Activated CD4-positive, alpha-beta T cell treated with anti-CD3 and anti-CD28 coated beads for 4 hours (primary cell): ENCODE measurements around the gene CD59.
"Not testable (repeated sequence)": the region's sequence is repeated elsewhere in the genome, so short reads cannot be mapped to it uniquely, and the experiment has no call there.

ENCODE experiments used
- DNase-seq, 2 donors: peaks; one replicate each; pipeline ENCODE4 v3.0.0-alpha.2; 2020

CD59 gene

GRCh38 chr11:33692013-33692504 is 44.2 kb downstream of the CD59 start:
- no peak for DNase-seq

GRCh38 chr11:33691066-33691864 is 45.0 kb downstream of the CD59 start:
- no peak for DNase-seq

GRCh38 chr11:33690290-33691065 is 45.7 kb downstream of the CD59 start:
- DNase-seq, result no peak

GRCh38 chr11:33689501-33689900 is 46.7 kb downstream of the CD59 start:
- no peak for DNase-seq

- no peak for DNase-seq
Measured at GRCh38 chr11:33689085-33689484, 47.1 kb downstream of the CD59 start.

- DNase-seq, result no peak
Measured at GRCh38 chr11:33687733-33688479, 48.3 kb downstream of the CD59 start.

GRCh38 chr11:33685082-33685481 is 51.1 kb downstream of the CD59 start:
- DNase-seq, result no peak

- DNase-seq, result no peak
Measured at GRCh38 chr11:33684003-33684706, 52.1 kb downstream of the CD59 start.

- DNase-seq, result no peak
Measured at GRCh38 chr11:33682446-33682845, 53.8 kb downstream of the CD59 start.

GRCh38 chr11:33682019-33682418 is 54.2 kb downstream of the CD59 start:
- no peak for DNase-seq

GRCh38 chr11:33678616-33679015 is 57.6 kb downstream of the CD59 start:
- not testable (repeated sequence) for DNase-seq

- DNase-seq, result no peak
Measured at GRCh38 chr11:33674035-33674814, 62.0 kb downstream of the CD59 start.

GRCh38 chr11:33672273-33672672 is 64.0 kb downstream of the CD59 start:
- no peak for DNase-seq

- DNase-seq, result no peak
Measured at GRCh38 chr11:33670250-33671011, 65.8 kb downstream of the CD59 start.

- no peak for DNase-seq
Measured at GRCh38 chr11:33669598-33670249, 66.5 kb downstream of the CD59 start.

GRCh38 chr11:33668951-33669596 is 67.1 kb downstream of the CD59 start:
- no peak for DNase-seq

GRCh38 chr11:33668468-33668825 is 67.8 kb downstream of the CD59 start:
- no peak for DNase-seq

GRCh38 chr11:33667819-33668467 is 68.3 kb downstream of the CD59 start:
- DNase-seq, result no peak

- DNase-seq, result no peak
Measured at GRCh38 chr11:33665350-33666106, 70.7 kb downstream of the CD59 start.
